Gastroesophageal sphincter (tissue), 3 donors: ENCODE results near the gene UGT2B17.

ENCODE experiments used
- CTCF ChIP-seq, 4 experiments: fragments of 200-600 bp in 2 of 4; fragments of 450-650 bp in 2 of 4; sonication (generic) in 1 of 4; IDR thresholded peaks; one replicate each; pipeline ENCODE4 v1.5.1; 2017 to 2019; ENCODE audit warnings: antibody characterized with exemption in 4 of 4, mild to moderate bottlenecking in 2 of 4, moderate library complexity in 2 of 4
- POLR2A ChIP-seq, 2 donors: fragments of 450-650 bp; IDR thresholded peaks; one replicate each; pipeline ENCODE4 v1.6.1; 2017; ENCODE audit warnings: antibody characterized with exemption in 2 of 2, mild to moderate bottlenecking in 2 of 2, moderate library complexity in 1 of 2
- POLR2AphosphoS5 ChIP-seq: sonication (generic); formaldehyde crosslinking; IDR thresholded peaks from one replicate; pipeline ENCODE4 v1.6.1; 2017; ENCODE audit warnings: antibody characterized with exemption

DNA sequence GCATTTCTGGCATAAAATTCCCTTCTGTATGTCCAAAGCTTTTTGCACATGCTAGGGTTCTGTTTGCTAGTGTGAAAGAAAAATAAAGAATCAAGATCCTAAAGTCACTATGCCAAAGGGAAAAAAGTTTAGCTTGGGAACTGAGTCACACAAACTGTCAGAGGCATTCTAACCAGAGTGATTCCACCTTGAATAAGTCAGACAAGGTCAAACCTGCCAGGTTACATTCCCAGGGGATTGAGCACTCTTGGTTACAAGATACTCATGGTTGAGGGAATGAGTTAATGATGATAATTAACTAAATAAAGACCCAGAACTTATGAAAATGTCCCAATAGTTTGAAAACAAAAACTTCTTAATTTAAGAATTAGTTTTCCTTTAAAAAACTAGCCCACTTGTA, 13.7 kb upstream of the UGT2B17 start:
- no peak for TF ChIP-seq CTCF (IDR thresholded peaks at IDR 0.05)
- no peak for TF ChIP-seq POLR2A (IDR thresholded peaks at IDR 0.05)
- TF ChIP-seq POLR2AphosphoS5, result no peak
